GM06990 (cell line): Measurements from ENCODE around the gene TXNRD1.

Experiments used
- DNase-seq: peaks from one replicate; pipeline ENCODE4 v3.0.0-alpha.2; 2011; ENCODE audit not compliant: insufficient read length; ENCODE audit errors: extremely low read depth
- H3K27me3 ChIP-seq: replicated peaks from 2 replicates; pipeline ENCODE4 v1.6.0; 2011; ENCODE audit warnings: low read length; ENCODE audit not compliant: control insufficient read depth, insufficient read depth
- H3K36me3 ChIP-seq: 2 replicates; pipeline ENCODE4 v1.5.1; 2011; ENCODE audit warnings: low read length; ENCODE audit not compliant: control insufficient read depth, insufficient read depth
- H3K4me3 ChIP-seq: replicated peaks from 2 replicates; pipeline ENCODE4 v1.5.1; 2011; ENCODE audit warnings: low read depth, mild to moderate bottlenecking, control low read depth, low read length
- CTCF ChIP-seq: IDR thresholded peaks from 2 replicates; pipeline ENCODE4 v1.5.1; 2011; ENCODE audit warnings: low read length, control low read depth, mild to moderate bottlenecking, inconsistent platforms; ENCODE audit not compliant: insufficient read depth, poor library complexity, severe bottlenecking

Gene TXNRD1

DNA sequence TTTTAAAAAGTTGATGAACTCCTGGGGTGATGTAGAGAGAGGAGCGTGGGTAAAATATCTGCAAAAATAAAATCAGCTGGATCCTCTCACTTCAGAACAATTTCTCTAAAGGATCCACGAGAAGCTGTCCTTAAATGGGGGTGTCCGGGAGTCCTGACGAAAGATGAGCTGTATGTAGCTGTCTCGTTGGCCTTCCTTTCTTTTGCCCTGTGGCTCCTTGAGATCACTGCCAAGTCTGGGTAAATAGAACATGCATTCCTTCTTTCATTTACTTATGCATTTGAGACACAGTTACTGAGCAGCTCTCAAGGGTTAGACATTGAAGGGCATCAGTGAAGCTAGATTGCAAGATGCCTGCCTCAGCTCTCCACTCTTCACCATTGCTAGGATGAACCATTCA, 35.2 kb upstream of the TXNRD1 start:
- Histone ChIP-seq H3K36me3 (no peaks in the 10 kb centered on the region), H3K27me3 (no peaks in the 10 kb centered on the region), H3K4me3 (no peak overlapping the region)
- TF ChIP-seq CTCF, result no peak
- DNase-seq, result no peak

DNA sequence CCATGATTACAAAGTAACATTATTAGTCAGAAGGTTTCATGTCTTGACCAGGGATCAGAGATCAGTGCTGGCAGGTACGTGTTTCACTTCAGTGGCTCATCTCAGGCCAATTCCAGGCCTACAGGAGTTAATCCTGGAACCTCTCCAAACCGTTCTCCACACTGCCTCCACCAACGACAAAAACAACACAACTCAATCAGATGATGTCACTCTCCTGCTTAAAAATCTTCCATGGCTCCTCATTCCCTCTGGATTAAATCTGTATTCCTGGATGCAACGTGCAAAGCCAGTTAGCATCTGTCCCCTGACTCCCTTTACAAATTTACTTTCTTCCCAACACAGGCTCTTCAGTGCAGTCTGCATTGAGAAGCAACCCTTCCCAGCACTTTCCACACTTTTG, 34.3 kb upstream of the TXNRD1 start:
- Histone ChIP-seq H3K4me3 (no peak overlapping the region), H3K27me3 (no peaks in the 10 kb centered on the region), H3K36me3 (no peaks in the 10 kb centered on the region)
- no peak for DNase-seq
- no peak for TF ChIP-seq CTCF

DNA sequence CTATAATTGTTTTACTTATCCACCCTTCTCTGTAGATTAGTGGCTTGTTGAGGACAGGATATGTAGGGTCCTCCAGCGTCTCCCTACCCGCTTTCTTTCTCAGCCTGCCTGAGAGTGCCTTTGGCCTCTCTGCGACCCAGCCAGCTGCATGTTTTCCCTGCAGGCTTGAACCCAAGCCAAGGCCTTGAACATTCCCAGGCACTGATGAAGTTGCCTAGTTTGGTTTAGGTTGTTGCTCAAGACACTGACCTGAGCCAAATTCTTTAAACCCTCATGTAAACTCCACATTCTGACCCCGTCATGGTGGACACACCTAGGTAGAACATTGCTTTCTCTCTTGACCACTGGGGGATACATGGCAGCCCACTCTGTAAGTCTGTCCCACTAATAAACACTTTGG, 33.4 kb upstream of the TXNRD1 start:
- Histone ChIP-seq H3K36me3 (no peaks in the 10 kb centered on the region), H3K27me3 (no peaks in the 10 kb centered on the region), H3K4me3 (no peak overlapping the region)
- no peak for DNase-seq
- no peak for TF ChIP-seq CTCF

GRCh38 chr12:104182621-104183378, 32.8 kb upstream of the TXNRD1 start:
- no peak overlapping the region for H3K4me3 ChIP-seq
- no peak for TF ChIP-seq CTCF
- no peak for DNase-seq
- no peaks in the 10 kb centered on the region for H3K36me3 ChIP-seq
- H3K27me3 ChIP-seq, result no peaks in the 10 kb centered on the region

GRCh38 chr12:104183443-104183842, 32.1 kb upstream of the TXNRD1 start:
- Histone ChIP-seq H3K27me3 (no peaks in the 10 kb centered on the region), H3K36me3 (no peaks in the 10 kb centered on the region), H3K4me3 (no peak overlapping the region)
- DNase-seq, result no peak
- TF ChIP-seq CTCF, result no peak
